ENCODE data around the gene TBL1X.

Gene TBL1X

DNA sequence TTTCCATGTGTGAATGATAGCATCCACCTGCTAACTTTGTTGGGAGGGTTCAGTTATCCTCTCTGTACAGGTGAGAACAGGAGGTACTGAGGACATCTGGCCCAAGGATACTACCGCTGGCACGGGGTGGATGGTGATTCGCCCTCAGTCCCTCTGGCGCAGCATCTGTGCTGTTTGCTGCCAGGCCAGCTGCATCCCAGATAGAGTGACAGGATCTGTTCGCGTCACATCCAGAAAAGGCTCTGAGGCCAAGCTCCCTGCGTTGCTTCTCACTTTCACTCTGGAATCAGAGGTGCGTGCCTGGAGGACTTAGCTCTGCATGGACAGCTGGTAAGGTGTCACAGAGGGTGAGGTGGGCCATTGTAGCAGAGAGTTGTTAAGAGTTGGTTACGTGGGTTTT lies 95.4 kb downstream of the TBL1X start:
- no peak for TF ChIP-seq EZH2phosphoT487 (IDR thresholded peaks at IDR 0.05; ENCODE audit: low read depth)
- TF ChIP-seq, protein P1, sequence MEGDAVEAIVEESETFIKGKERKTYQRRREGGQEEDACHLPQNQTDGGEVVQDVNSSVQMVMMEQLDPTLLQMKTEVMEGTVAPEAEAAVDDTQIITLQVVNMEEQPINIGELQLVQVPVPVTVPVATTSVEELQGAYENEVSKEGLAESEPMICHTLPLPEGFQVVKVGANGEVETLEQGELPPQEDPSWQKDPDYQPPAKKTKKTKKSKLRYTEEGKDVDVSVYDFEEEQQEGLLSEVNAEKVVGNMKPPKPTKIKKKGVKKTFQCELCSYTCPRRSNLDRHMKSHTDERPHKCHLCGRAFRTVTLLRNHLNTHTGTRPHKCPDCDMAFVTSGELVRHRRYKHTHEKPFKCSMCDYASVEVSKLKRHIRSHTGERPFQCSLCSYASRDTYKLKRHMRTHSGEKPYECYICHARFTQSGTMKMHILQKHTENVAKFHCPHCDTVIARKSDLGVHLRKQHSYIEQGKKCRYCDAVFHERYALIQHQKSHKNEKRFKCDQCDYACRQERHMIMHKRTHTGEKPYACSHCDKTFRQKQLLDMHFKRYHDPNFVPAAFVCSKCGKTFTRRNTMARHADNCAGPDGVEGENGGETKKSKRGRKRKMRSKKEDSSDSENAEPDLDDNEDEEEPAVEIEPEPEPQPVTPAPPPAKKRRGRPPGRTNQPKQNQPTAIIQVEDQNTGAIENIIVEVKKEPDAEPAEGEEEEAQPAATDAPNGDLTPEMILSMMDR (IDR thresholded peaks at IDR 0.05; ENCODE audit: low read depth, low read length) = no peak
- no peaks in the 10 kb centered on the region for H3K27me3 ChIP-seq (ENCODE audit: low read depth, low read length)
- H2AFZ ChIP-seq (ENCODE audit: low read depth, low read length) = no peak overlapping the region
- no peaks in the 10 kb centered on the region for H3K79me2 ChIP-seq (ENCODE audit: low read length)
- peaks cover 4% of the 10 kb centered on the region for H3K4me1 ChIP-seq (ENCODE audit: low read length)
- H3K36me3 ChIP-seq (replicated peaks; ENCODE audit: low read depth, low read length) = no peaks in the 10 kb centered on the region
- no peak overlapping the region for H3K4me3 ChIP-seq (ENCODE audit: low read length)
- H3K9me3 ChIP-seq (ENCODE audit: insufficient read depth, low read length) = no peaks in the 10 kb centered on the region
- no peak overlapping the region for H3K27ac ChIP-seq (ENCODE audit: low read length)
- H3K9ac ChIP-seq (ENCODE audit: low read length) = no peak overlapping the region
- peaks cover 4% of the 10 kb centered on the region; the same call in 1 of the 2 replicates for H4K20me1 ChIP-seq (ENCODE audit: insufficient read depth, low read length)
- H3K4me2 ChIP-seq (ENCODE audit: low read length) = no peak overlapping the region

DNA sequence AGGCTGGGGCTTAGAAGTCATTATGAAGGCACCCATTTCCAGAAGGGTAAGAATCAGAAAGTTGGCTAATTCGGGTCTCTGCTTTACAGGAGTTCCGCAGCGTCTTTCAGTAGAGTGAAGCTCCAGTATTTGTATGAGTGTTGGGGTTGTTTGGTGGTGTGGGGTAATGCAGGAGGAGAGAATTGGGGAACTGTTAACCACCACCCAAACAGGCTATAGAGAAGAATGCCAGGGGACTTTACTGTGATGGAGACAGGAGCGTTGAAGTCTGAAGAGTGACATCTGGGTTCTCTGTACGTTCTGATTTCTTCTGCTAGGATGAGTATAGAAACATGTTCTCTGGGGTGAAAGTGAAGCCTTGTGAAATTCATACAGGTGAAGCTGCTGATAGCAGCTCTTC lies 96.3 kb downstream of the TBL1X start:
- Histone ChIP-seq H3K36me3 (replicated peaks; ENCODE audit: low read depth, low read length) (no peaks in the 10 kb centered on the region), H3K9ac (ENCODE audit: low read length) (no peak overlapping the region), H3K4me1 (ENCODE audit: low read length) (peaks cover 3% of the 10 kb centered on the region; the same call in 1 of the 2 replicates), H3K79me2 (ENCODE audit: low read length) (no peaks in the 10 kb centered on the region), H3K4me3 (ENCODE audit: low read length) (no peak overlapping the region), H3K27me3 (ENCODE audit: low read depth, low read length) (no peaks in the 10 kb centered on the region), H3K9me3 (ENCODE audit: insufficient read depth, low read length) (no peaks in the 10 kb centered on the region), H2AFZ (ENCODE audit: low read depth, low read length) (no peak overlapping the region), H4K20me1 (ENCODE audit: insufficient read depth, low read length) (peaks cover 4% of the 10 kb centered on the region), H3K27ac (ENCODE audit: low read length) (no peak overlapping the region), H3K4me2 (ENCODE audit: low read length) (no peak overlapping the region)
- no peak for TF ChIP-seq EZH2phosphoT487 (IDR thresholded peaks at IDR 0.05; ENCODE audit: low read depth)
- TF ChIP-seq, protein P1 (IDR thresholded peaks at IDR 0.05; ENCODE audit: low read depth, low read length) = no peak

- H3K27me3 ChIP-seq (ENCODE audit: low read depth, low read length) = no peaks in the 10 kb centered on the region
- H3K9me3 ChIP-seq (ENCODE audit: insufficient read depth, low read length) = no peaks in the 10 kb centered on the region
- H4K20me1 ChIP-seq (ENCODE audit: insufficient read depth, low read length) = peaks cover 10% of the 10 kb centered on the region
- H3K79me2 ChIP-seq (ENCODE audit: low read length) = no peaks in the 10 kb centered on the region
- H2AFZ ChIP-seq (ENCODE audit: low read depth, low read length) = no peak overlapping the region
- TF ChIP-seq EZH2phosphoT487 (IDR thresholded peaks at IDR 0.05; ENCODE audit: low read depth) = no peak
- TF ChIP-seq, protein P1 (IDR thresholded peaks at IDR 0.05; ENCODE audit: low read depth, low read length) = no peak
- no peak overlapping the region for H3K9ac ChIP-seq (ENCODE audit: low read length)
- no peak overlapping the region for H3K4me3 ChIP-seq (ENCODE audit: low read length)
- no peak overlapping the region for H3K27ac ChIP-seq (ENCODE audit: low read length)
- peaks cover 7% of the 10 kb centered on the region; the same call in 1 of the 2 replicates for H3K4me1 ChIP-seq (ENCODE audit: low read length)
- H3K4me2 ChIP-seq (ENCODE audit: low read length) = no peak overlapping the region
- no peaks in the 10 kb centered on the region for H3K36me3 ChIP-seq (replicated peaks; ENCODE audit: low read depth, low read length)
These were observed 98.0 kb downstream of the TBL1X start for GRCh38 chrX:9562851-9563250.

DNA sequence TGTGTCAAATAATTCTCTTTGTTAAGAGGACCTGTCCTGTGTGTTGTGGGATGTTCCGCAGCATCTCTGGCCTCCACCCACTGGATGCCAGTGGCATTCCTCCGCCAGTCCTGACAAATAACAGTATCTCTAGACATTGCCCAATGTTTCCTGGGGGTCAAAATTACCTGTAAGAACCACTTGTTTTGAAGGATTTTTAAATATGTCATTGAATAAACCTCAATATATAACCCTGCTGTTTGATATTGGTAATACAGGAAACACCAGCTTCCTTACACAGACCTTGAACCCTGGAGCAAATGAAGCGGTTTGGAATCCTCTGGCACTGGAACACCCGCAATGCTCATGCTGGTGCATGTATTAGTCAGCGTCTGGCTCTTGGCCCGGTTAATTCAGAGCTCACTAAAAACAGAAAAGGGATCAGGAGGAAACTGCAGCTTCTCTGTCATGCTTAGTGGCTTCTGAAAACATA lies 101.3 kb downstream of the TBL1X start:
- Histone ChIP-seq H3K79me2 (ENCODE audit: low read length) (peaks cover 5% of the 10 kb centered on the region), H3K27me3 (ENCODE audit: low read depth, low read length) (no peaks in the 10 kb centered on the region), H3K4me2 (ENCODE audit: low read length) (no peak overlapping the region), H3K27ac (ENCODE audit: low read length) (no peak overlapping the region), H3K9me3 (ENCODE audit: insufficient read depth, low read length) (no peaks in the 10 kb centered on the region), H2AFZ (ENCODE audit: low read depth, low read length) (no peak overlapping the region), H3K9ac (ENCODE audit: low read length) (no peak overlapping the region), H3K4me1 (ENCODE audit: low read length) (peaks cover 7% of the 10 kb centered on the region; the same call in 1 of the 2 replicates), H3K36me3 (replicated peaks; ENCODE audit: low read depth, low read length) (no peaks in the 10 kb centered on the region), H4K20me1 (ENCODE audit: insufficient read depth, low read length) (peaks cover 6% of the 10 kb centered on the region), H3K4me3 (ENCODE audit: low read length) (no peak overlapping the region)
- TF ChIP-seq, protein P1 (IDR thresholded peaks at IDR 0.05; ENCODE audit: low read depth, low read length) = no peak
- TF ChIP-seq EZH2phosphoT487 (IDR thresholded peaks at IDR 0.05; ENCODE audit: low read depth) = no peak
